CD8-positive, alpha-beta memory T cell (primary cell): ENCODE data around the gene PARD3. TPM values are rescaled to one million over a fixed set of nuclear protein-coding genes. Genes with fewer than 3 reads are reported as not detected.

Experiments used
- CTCF ChIA-PET: fragments of 350-600 bp; sonication (Branson Sonifier 250); formaldehyde crosslinking; loops from one replicate; lab custom pipeline; 2021; ENCODE audit warnings: antibody characterized with exemption; lab: Charles Lee
- POLR2A ChIA-PET: fragments of 350-600 bp; sonication (Branson Sonifier 250); formaldehyde crosslinking; loops from one replicate; lab custom pipeline; 2021; ENCODE audit warnings: antibody characterized with exemption; lab: Charles Lee
- DNase-seq, 5 donors: peaks; one replicate each; pipeline versions ENCODE4 v3.0.0 to v3.0.0-alpha.2; 2020 to 2022; ENCODE audit warnings: mixed read lengths in 1 of 5
- H3K27ac ChIP-seq: one replicate; pipeline ENCODE4 v1.7.0; 2013; ENCODE audit warnings: low read depth, mild to moderate bottlenecking, low read length, moderate library complexity
- H3K27me3 ChIP-seq: 2 replicates; pipeline ENCODE4 v1.7.0; 2013; ENCODE audit warnings: low read length, mild to moderate bottlenecking; ENCODE audit not compliant: insufficient read depth, poor library complexity, severe bottlenecking
- H3K36me3 ChIP-seq: 2 replicates; pipeline ENCODE4 v1.7.0; 2013; ENCODE audit warnings: mild to moderate bottlenecking, low read length, moderate library complexity; ENCODE audit not compliant: insufficient read depth
- H3K4me1 ChIP-seq: 2 replicates; pipeline ENCODE4 v1.7.0; 2013; ENCODE audit warnings: mild to moderate bottlenecking, low read length, moderate library complexity; ENCODE audit not compliant: insufficient read depth
- H3K4me3 ChIP-seq: 2 replicates; pipeline ENCODE4 v1.7.0; 2013; ENCODE audit warnings: mild to moderate bottlenecking, low read length
- H3K9me3 ChIP-seq: 2 replicates; pipeline ENCODE4 v1.7.0; 2013; ENCODE audit warnings: mild to moderate bottlenecking, low read length
- H3K27ac Mint-ChIP-seq, 8 donors: one replicate each; pipeline ENCODE4 v1.8.0; 2020 to 2021; ENCODE audit warnings: mixed read lengths in 8 of 8, mild to moderate bottlenecking in 6 of 8, inconsistent platforms in 3 of 8, moderate library complexity in 3 of 8
- H3K27me3 Mint-ChIP-seq, 2 donors: one replicate each; pipeline ENCODE4 v1.8.0; 2020 to 2021; ENCODE audit warnings: mixed read lengths in 2 of 2, mild to moderate bottlenecking in 1 of 2, moderate library complexity in 1 of 2
- H3K36me3 Mint-ChIP-seq, 3 donors: one replicate each; pipeline ENCODE4 v1.8.0; 2020 to 2021; ENCODE audit warnings: mixed read lengths in 3 of 3, inconsistent platforms in 1 of 3, mild to moderate bottlenecking in 1 of 3
- H3K4me1 Mint-ChIP-seq, 3 donors: one replicate each; pipeline ENCODE4 v1.8.0; 2020 to 2021; ENCODE audit warnings: mixed read lengths in 3 of 3, inconsistent platforms in 1 of 3, mild to moderate bottlenecking in 1 of 3
- H3K4me3 Mint-ChIP-seq, 7 donors: one replicate each; pipeline ENCODE4 v1.8.0; 2020 to 2021; ENCODE audit warnings: mixed read lengths in 7 of 7, mild to moderate bottlenecking in 6 of 7, moderate library complexity in 4 of 7, inconsistent platforms in 2 of 7
- H3K9me3 Mint-ChIP-seq, 5 donors: one replicate each; pipeline ENCODE4 v1.8.0; 2020 to 2022; ENCODE audit warnings: mixed read lengths in 5 of 5, mild to moderate bottlenecking in 3 of 5, moderate library complexity in 2 of 5, inconsistent platforms in 1 of 5
- polyA plus RNA-seq: library from polyadenylated mRNA; unstranded; fragments of 300-500 nt; fragmentation: Illumina TruSeq; gene quantifications from one replicate; pipeline ENCODE4 v1.2.3, GENCODE V29; 2021
- total RNA-seq, 2 experiments: library from RNA; stranded (reverse); gene quantifications; one replicate each; pipeline ENCODE4 v1.2.3, GENCODE V29; 2021

The PARD3 gene
- total and polyA plus RNA-seq, 3 experiments from 2014 or later: 0.27 to 0.46 TPM; not detected in 1

DNA sequence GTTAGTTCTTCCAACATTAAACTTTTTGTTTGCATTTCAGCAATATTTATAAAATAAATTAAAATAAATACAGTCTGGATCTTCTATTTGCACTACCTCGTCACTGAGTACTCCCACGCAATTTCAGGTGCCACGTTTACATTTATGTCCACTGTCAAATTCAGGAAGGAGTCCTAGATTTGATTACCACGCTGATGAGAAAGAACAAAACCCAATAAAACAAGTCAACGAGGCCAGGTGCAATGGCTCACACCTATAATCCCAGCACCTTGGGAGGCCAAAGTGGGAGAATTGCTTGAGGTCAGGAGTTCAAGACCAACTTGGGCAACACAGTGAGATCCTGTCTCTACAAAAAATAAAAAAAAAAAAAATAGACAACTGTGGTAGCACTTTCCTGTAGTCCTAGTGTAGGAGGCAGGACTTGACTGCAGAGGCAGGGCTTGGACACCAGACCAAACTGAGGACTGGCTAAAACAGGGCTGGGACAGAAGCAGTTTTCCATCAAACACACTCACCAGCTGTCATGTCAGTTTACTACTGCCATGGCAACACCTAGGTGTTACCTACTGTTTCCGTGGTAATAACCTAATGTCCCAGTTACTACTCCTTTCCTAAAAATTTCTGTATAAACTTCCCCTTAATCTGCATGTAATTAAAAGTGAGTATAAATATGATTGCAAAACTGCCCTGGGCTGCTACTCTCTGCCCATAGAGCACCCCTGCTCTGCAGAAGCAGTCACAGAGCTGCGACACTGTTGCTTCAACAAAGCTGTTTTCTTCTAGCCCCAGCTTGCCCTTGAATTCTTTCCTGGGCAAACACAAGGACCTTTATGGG, 341.7 kb downstream of the PARD3 start:
- H3K4me3 ChIP-seq: no peak overlapping the region
- Mint-ChIP-seq H3K36me3 (no peaks in the 10 kb centered on the region), H3K27ac (no peak overlapping the region), H3K27me3 (no peaks in the 10 kb centered on the region), H3K4me1 (no peaks in the 10 kb centered on the region), H3K9me3 (peaks cover 0 to 2% (median 0%) of the 10 kb centered on the region in 5 donors), H3K4me3 (no peak overlapping the region)
- H3K36me3 ChIP-seq: no peaks in the 10 kb centered on the region
- H3K4me1 ChIP-seq: no peaks in the 10 kb centered on the region
- CTCF ChIA-PET: no interaction called here
- H3K27ac ChIP-seq: no peak overlapping the region
- H3K9me3 ChIP-seq: no peaks in the 10 kb centered on the region
- no peaks in the 10 kb centered on the region for H3K27me3 ChIP-seq
- DNase-seq: no peak
- POLR2A ChIA-PET: no interaction called here

DNA sequence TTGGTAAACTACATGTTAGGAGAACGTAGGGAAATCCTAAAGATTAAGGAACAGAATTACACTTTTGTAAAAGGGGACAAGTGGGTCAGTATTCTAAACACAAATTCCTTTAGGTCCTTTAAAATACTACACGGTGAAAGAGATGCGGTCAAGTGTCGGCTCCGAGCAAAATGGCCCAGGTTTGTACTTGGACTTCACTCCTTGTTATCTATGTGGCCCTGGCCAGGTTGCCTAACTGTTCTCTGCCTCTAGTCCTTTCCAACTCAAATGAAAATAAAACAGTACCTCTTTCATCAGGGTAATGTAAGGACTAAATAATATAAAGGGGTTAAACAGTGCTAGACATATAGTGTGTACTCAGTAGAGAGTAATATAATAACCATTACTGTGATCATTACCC, 344.8 kb downstream of the PARD3 start:
- Histone ChIP-seq H3K4me3 (no peak overlapping the region), H3K27ac (no peak overlapping the region), H3K4me1 (no peaks in the 10 kb centered on the region), H3K36me3 (no peaks in the 10 kb centered on the region), H3K27me3 (no peaks in the 10 kb centered on the region), H3K9me3 (no peaks in the 10 kb centered on the region)
- H3K27ac Mint-ChIP-seq: no peak overlapping the region
- CTCF ChIA-PET: no interaction called here
- peaks cover 0 to 4% (median 0%) of the 10 kb centered on the region in 5 donors for H3K9me3 Mint-ChIP-seq
- H3K36me3 Mint-ChIP-seq: no peaks in the 10 kb centered on the region
- POLR2A ChIA-PET: no interaction called here
- no peak overlapping the region for H3K4me3 Mint-ChIP-seq
- no peaks in the 10 kb centered on the region for H3K4me1 Mint-ChIP-seq
- H3K27me3 Mint-ChIP-seq: peaks cover 0 to 1% of the 10 kb centered on the region in 2 donors
- no peak for DNase-seq

DNA sequence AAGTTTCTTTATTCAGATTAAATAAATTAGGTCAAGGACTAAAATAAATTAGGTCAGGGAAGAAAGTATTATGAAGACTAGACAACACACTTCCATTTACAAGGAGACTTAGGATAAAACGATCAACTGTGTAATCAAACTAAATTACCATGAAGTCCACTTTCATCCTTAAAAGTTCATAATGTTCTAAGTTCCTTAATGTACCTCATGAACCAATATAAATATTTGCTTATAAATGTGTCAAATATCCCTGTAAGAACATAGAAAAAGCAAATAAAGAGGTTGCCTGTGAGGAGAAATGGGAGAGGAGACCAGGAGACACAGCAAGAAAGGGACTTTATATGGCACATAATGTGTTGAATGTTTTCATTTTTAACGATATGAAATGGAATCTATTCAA, 345.6 kb downstream of the PARD3 start:
- ChIA-PET CTCF (no interaction called here), POLR2A (no interaction called here)
- Histone ChIP-seq H3K9me3 (no peaks in the 10 kb centered on the region), H3K27me3 (no peaks in the 10 kb centered on the region), H3K36me3 (no peaks in the 10 kb centered on the region), H3K4me3 (no peak overlapping the region), H3K27ac (no peak overlapping the region), H3K4me1 (no peaks in the 10 kb centered on the region)
- H3K27ac Mint-ChIP-seq: no peak overlapping the region
- H3K9me3 Mint-ChIP-seq: peaks cover 0 to 4% (median 0%) of the 10 kb centered on the region in 5 donors
- peaks cover 0 to 1% of the 10 kb centered on the region in 2 donors for H3K27me3 Mint-ChIP-seq
- no peak for DNase-seq
- no peaks in the 10 kb centered on the region for H3K4me1 Mint-ChIP-seq
- H3K4me3 Mint-ChIP-seq: no peak overlapping the region
- no peaks in the 10 kb centered on the region for H3K36me3 Mint-ChIP-seq

DNA sequence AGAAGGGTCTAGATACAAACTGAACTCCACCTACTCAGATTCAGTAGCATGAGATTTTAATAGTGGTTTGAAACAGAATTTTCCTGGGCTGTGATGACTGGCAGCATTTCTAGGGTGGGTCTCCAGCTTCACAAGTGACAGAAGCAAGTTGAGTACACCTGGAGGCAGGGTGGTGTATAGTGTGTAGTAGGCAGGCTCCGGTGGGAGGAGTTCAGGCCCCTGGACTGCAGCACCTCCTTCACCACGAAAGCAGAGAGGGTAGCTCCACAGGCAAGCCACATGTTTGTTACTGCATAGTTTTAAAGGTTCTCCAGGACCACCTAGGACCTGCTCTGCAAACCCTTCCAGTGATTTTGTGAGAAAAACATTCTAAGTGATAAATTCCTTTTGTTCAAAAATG, 347.2 kb downstream of the PARD3 start:
- Mint-ChIP-seq H3K9me3 (peaks cover 0 to 4% (median 0%) of the 10 kb centered on the region in 5 donors), H3K36me3 (no peaks in the 10 kb centered on the region), H3K4me3 (no peak overlapping the region), H3K27ac (no peak overlapping the region), H3K4me1 (no peaks in the 10 kb centered on the region), H3K27me3 (peaks cover 0 to 1% of the 10 kb centered on the region in 2 donors)
- Histone ChIP-seq H3K4me1 (no peaks in the 10 kb centered on the region), H3K9me3 (no peaks in the 10 kb centered on the region), H3K27me3 (no peaks in the 10 kb centered on the region), H3K36me3 (no peaks in the 10 kb centered on the region), H3K27ac (no peak overlapping the region), H3K4me3 (no peak overlapping the region)
- ChIA-PET POLR2A (no interaction called here), CTCF (no interaction called here)
- DNase-seq: no peak

DNA sequence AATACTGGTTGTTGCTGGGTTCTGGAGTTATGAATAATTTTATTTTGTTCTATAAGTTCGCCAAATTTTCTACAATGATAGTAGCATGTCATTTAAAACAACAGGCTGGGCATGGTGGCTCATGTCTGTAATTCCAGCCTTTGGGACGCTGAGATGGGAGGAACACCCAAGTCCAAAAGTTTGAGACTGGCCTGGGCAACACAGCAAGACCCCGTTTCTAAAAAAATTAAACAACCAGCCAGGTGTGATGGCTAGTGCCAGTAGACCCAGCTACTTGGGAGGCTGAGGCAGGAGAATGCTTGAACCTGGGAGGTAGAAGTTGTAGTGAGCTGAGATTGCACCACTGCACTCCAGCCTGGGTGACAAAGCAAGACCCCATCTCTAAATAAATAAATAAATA, 347.7 kb downstream of the PARD3 start:
- H3K36me3 ChIP-seq: no peaks in the 10 kb centered on the region
- H3K36me3 Mint-ChIP-seq: no peaks in the 10 kb centered on the region
- no peak for DNase-seq
- H3K9me3 Mint-ChIP-seq: peaks cover 0 to 4% (median 0%) of the 10 kb centered on the region in 5 donors
- no peaks in the 10 kb centered on the region for H3K4me1 ChIP-seq
- no peak overlapping the region for H3K27ac Mint-ChIP-seq
- CTCF ChIA-PET: no interaction called here
- H3K27me3 ChIP-seq: no peaks in the 10 kb centered on the region
- H3K9me3 ChIP-seq: no peaks in the 10 kb centered on the region
- H3K4me3 ChIP-seq: no peak overlapping the region
- H3K27ac ChIP-seq: no peak overlapping the region
- H3K4me3 Mint-ChIP-seq: no peak overlapping the region
- POLR2A ChIA-PET: no interaction called here
- peaks cover 0 to 1% of the 10 kb centered on the region in 2 donors for H3K27me3 Mint-ChIP-seq
- no peaks in the 10 kb centered on the region for H3K4me1 Mint-ChIP-seq

DNA sequence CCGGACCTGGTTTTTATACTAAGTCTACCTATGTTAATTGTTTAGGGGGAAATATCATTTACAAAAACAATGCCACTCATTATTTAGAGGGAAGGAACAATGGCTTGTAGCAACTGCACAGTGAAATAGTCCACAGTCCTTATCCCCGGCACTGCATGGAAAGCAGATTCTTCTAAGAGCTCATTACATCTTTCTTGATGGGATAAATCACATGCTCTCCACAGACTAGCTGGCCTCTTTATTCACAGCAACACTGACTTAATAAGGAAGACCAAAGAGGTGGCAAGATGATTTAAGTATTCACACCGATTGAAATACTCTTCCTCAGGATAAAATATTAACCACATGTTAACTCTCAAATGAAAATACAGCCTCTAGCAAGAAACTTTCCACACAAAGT, 349.4 kb downstream of the PARD3 start:
- Mint-ChIP-seq H3K4me1 (no peaks in the 10 kb centered on the region), H3K4me3 (no peak overlapping the region), H3K36me3 (no peaks in the 10 kb centered on the region), H3K27ac (no peak overlapping the region), H3K9me3 (peaks cover 0 to 4% (median 0%) of the 10 kb centered on the region in 5 donors), H3K27me3 (peaks cover 0 to 1% of the 10 kb centered on the region in 2 donors)
- Histone ChIP-seq H3K27ac (no peak overlapping the region), H3K4me3 (no peak overlapping the region), H3K36me3 (no peaks in the 10 kb centered on the region), H3K27me3 (no peaks in the 10 kb centered on the region), H3K4me1 (no peaks in the 10 kb centered on the region), H3K9me3 (no peaks in the 10 kb centered on the region)
- ChIA-PET CTCF (no interaction called here), POLR2A (no interaction called here)
- DNase-seq: no peak

DNA sequence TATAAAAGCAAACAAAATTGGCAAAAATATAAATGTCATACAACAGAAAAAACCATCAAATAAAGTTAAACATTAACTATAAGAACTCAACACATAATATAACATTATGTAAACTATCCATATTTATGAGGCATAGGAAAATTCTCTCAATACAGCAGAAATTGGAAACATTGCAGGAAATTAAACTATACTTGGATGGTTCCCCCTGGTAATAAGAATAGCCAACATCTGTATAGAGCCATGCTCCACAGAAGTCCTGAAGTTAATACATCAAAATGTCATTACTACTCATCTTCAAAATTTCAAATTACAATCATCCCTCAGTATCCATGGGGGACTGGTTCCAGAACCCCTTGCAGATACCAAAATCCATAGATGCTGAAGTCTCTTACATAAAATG, 350.5 kb downstream of the PARD3 start:
- no peaks in the 10 kb centered on the region for H3K27me3 ChIP-seq
- H3K4me1 ChIP-seq: no peaks in the 10 kb centered on the region
- Mint-ChIP-seq H3K27me3 (peaks cover 0 to 1% of the 10 kb centered on the region in 2 donors), H3K27ac (no peak overlapping the region), H3K4me1 (no peaks in the 10 kb centered on the region), H3K9me3 (peaks cover 0 to 8% (median 0%) of the 10 kb centered on the region in 5 donors), H3K4me3 (no peak overlapping the region), H3K36me3 (no peaks in the 10 kb centered on the region)
- H3K9me3 ChIP-seq: no peaks in the 10 kb centered on the region
- H3K36me3 ChIP-seq: no peaks in the 10 kb centered on the region
- H3K4me3 ChIP-seq: no peak overlapping the region
- POLR2A ChIA-PET: no interaction called here
- no peak overlapping the region for H3K27ac ChIP-seq
- CTCF ChIA-PET: no interaction called here
- DNase-seq: no peak

DNA sequence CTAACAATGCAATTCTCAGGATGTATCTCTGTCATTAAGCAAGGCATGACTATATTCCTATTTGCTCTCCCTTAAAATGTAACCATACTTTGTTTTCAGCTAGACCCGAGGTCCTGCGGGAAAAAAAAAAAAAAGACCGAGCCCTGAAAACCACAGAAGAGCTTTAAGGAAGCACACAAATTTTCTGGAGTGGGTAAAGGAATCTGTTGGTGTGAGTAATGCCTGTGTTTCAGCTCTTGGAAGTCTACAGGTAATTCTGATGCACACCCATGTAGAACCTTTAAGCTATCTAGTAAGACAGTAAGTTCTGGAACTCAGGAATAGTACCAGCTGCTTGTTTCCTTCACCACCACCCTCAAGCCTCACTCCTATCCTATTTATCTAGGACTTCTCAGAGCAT, 351.1 kb downstream of the PARD3 start:
- DNase-seq: no peak
- ChIA-PET CTCF (no interaction called here), POLR2A (no interaction called here)
- Histone ChIP-seq H3K4me3 (no peak overlapping the region), H3K9me3 (no peaks in the 10 kb centered on the region), H3K36me3 (no peaks in the 10 kb centered on the region), H3K4me1 (no peaks in the 10 kb centered on the region), H3K27ac (no peak overlapping the region), H3K27me3 (no peaks in the 10 kb centered on the region)
- Mint-ChIP-seq H3K4me1 (no peaks in the 10 kb centered on the region), H3K4me3 (no peak overlapping the region), H3K27me3 (peaks cover 0 to 1% of the 10 kb centered on the region in 2 donors), H3K9me3 (peaks cover 0 to 8% (median 0%) of the 10 kb centered on the region in 5 donors), H3K36me3 (no peaks in the 10 kb centered on the region), H3K27ac (no peak overlapping the region)
